SJCRH30 (cell line): ENCODE data around the gene RIOK2. TPM values are rescaled to one million over a fixed set of nuclear protein-coding genes. Genes with fewer than 3 reads are reported as not detected.
"Not testable (repeated sequence)": the region's sequence is repeated elsewhere in the genome, so short reads cannot be mapped to it uniquely, and the experiment has no call there.

Source experiments
- DNase-seq, 2 experiments: peaks; one replicate each; pipeline ENCODE4 v3.0.0-alpha.2; 2015 to 2020
- H3K27ac ChIP-seq: fragments of 250-450 bp; sonication (Bioruptor Pico); 2 replicates; pipeline ENCODE4 v1.5.1; 2020; ENCODE audit warnings: mild to moderate bottlenecking, moderate library complexity
- H3K27me3 ChIP-seq: fragments of 250-450 bp; sonication (Bioruptor Pico); 2 replicates; pipeline ENCODE4 v1.5.1; 2020; ENCODE audit warnings: mild to moderate bottlenecking, moderate library complexity
- H3K36me3 ChIP-seq: fragments of 250-450 bp; sonication (Bioruptor Pico); 2 replicates; pipeline ENCODE4 v1.5.1; 2020; ENCODE audit warnings: mild to moderate bottlenecking, moderate library complexity
- H3K4me1 ChIP-seq: fragments of 250-450 bp; sonication (Bioruptor Pico); 2 replicates; pipeline ENCODE4 v1.5.1; 2020; ENCODE audit warnings: mild to moderate bottlenecking, moderate library complexity
- H3K4me3 ChIP-seq: fragments of 250-450 bp; sonication (Bioruptor Pico); 2 replicates; pipeline ENCODE4 v1.5.1; 2020; ENCODE audit warnings: mild to moderate bottlenecking, moderate library complexity
- H3K9me3 ChIP-seq: fragments of 250-450 bp; sonication (Bioruptor Pico); replicated peaks from 2 replicates; pipeline ENCODE4 v1.5.1; 2020; ENCODE audit warnings: mild to moderate bottlenecking, moderate library complexity
- total RNA-seq: library from RNA; depleted of rRNA; stranded (reverse); fragments of >200 nt; shearing (Covaris generic); gene quantifications from 2 replicates; pipeline ENCODE4 v1.2.3, GENCODE V29; 2014

Gene RIOK2
- total RNA-seq, 1 experiment from 2014 or later = 53.5 TPM

- not testable (repeated sequence) for DNase-seq, H3K27me3 ChIP-seq, H3K9me3 ChIP-seq, H3K4me1 ChIP-seq, H3K36me3 ChIP-seq, H3K27ac ChIP-seq, H3K4me3 ChIP-seq
These were observed 6.5 kb upstream of the RIOK2 start for GRCh38 chr5:97189523-97189922.

GRCh38 chr5:97183930-97184213, 825 bp upstream of the RIOK2 start:
- Histone ChIP-seq H3K36me3 (peaks cover 11% of the 10 kb centered on the region), H3K4me3 (peak overlapping the region; percentile 71), H3K9me3 (no peaks in the 10 kb centered on the region), H3K4me1 (no peaks in the 10 kb centered on the region), H3K27ac (peak overlapping the region; percentile 96), H3K27me3 (no peaks in the 10 kb centered on the region)
- no peak for DNase-seq

GRCh38 chr5:97182571-97183099, 412 bp downstream of the RIOK2 start:
- no peaks in the 10 kb centered on the region for H3K4me1 ChIP-seq
- peak overlapping the region; percentile 71 for H3K4me3 ChIP-seq
- DNase-seq = no peak
- H3K27me3 ChIP-seq = no peaks in the 10 kb centered on the region
- H3K9me3 ChIP-seq = no peaks in the 10 kb centered on the region
- peaks cover 17% of the 10 kb centered on the region for H3K36me3 ChIP-seq
- H3K27ac ChIP-seq = peak overlapping the region; percentile 96

GRCh38 chr5:97181856-97182545, 1.0 kb downstream of the RIOK2 start:
- Histone ChIP-seq H3K9me3 (no peaks in the 10 kb centered on the region), H3K27ac (no peak overlapping the region; the same call in 1 of the 2 replicates), H3K36me3 (peaks cover 24% of the 10 kb centered on the region), H3K4me1 (no peaks in the 10 kb centered on the region), H3K27me3 (no peaks in the 10 kb centered on the region), H3K4me3 (peak overlapping the region; percentile 71)
- peak in 1 of 2 experiments; percentile 13 for DNase-seq

DNA sequence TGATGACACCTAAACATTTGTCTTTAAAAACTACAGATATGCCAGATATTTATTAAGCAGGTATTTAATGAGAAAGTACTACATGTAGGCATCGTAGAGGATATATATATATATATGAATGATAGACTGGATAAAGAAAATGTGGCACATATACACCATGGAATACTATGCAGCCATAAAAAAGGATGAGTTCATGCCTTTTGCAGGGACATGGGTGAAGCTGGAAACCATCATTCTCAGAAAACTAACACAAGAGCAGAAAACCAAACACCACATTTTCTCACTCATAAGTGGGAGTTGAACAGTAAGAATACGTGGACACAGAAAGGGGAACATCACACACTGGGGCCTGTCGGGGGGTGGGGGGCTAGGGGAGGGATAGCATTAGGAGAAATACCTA, 3.6 kb downstream of the RIOK2 start:
- DNase-seq, H3K4me3 ChIP-seq, H3K27me3 ChIP-seq, H3K27ac ChIP-seq, H3K9me3 ChIP-seq, H3K4me1 ChIP-seq: not testable (repeated sequence)
- peaks cover 47% of the 10 kb centered on the region for H3K36me3 ChIP-seq

- Histone ChIP-seq H3K4me3 (no peak overlapping the region), H3K4me1 (no peaks in the 10 kb centered on the region), H3K36me3 (peaks cover 92% of the 10 kb centered on the region), H3K9me3 (no peaks in the 10 kb centered on the region), H3K27ac (no peak overlapping the region), H3K27me3 (no peaks in the 10 kb centered on the region)
- no peak for DNase-seq
These were observed 10.8 kb downstream of the RIOK2 start for GRCh38 chr5:97172227-97172626.

DNA sequence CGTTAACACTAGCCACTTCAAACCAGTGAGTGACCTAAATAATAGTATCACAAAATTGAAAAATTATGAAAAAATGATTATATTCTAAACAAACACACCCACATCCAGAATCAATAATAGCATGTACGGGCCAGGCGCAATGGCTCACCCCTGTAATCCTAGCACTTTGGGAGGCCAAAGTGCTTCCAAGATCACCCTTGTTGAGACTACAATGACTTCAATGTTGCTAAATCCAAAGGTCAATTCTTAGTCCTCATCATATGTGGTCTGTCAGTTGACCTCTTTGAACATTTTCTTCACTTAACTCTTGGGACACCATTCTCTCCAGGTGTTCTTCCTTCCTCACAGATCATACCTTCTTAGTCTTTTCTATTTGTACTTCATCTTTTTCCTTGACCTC, 11.3 kb downstream of the RIOK2 start:
- Histone ChIP-seq H3K27me3 (no peaks in the 10 kb centered on the region), H3K9me3 (no peaks in the 10 kb centered on the region), H3K4me3 (no peak overlapping the region), H3K36me3 (peaks cover 92% of the 10 kb centered on the region), H3K4me1 (no peaks in the 10 kb centered on the region), H3K27ac (no peak overlapping the region)
- no peak for DNase-seq

DNA sequence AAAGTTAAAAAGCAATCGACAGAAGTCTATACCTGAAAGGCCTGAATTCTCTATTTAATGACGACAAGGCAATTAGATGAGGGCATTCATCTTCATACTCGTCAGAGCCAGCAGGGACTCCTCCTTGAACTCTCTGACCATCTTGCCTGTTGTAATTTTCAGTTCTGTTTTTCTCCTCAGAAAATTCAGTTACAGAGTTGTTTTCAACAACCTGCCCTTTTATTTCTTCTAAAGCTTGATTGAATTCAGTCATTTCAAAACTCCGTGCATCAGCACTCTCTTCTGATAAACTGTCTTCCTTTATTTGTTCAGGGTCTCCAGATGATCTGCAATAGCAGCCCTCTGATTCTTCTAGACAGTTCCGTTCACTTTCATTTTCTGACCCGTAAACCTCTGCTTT, 15.6 kb downstream of the RIOK2 start:
- no peak overlapping the region for H3K27ac ChIP-seq
- H3K4me3 ChIP-seq = no peak overlapping the region
- H3K36me3 ChIP-seq = peaks cover 78% of the 10 kb centered on the region
- no peak for DNase-seq
- no peaks in the 10 kb centered on the region for H3K9me3 ChIP-seq
- H3K27me3 ChIP-seq = no peaks in the 10 kb centered on the region
- H3K4me1 ChIP-seq = no peaks in the 10 kb centered on the region

DNA sequence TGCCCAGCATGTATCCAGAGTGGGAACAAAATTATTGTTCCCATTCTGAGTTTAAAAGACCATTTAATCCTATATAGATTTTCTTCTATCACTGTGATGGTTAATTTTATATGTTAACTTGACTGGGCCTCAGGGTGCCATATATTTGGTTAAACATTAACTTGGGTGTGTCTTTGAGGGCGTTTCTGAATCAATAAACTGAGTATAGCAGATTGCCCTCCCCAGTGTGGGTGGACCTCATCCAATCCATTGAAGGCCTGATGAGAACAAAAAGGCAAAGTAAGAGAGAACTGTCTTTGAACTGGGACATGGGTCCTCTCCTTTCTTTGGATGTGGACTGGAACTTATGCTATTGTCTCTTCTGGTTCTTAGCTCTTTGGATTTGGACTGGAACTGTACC, 17.3 kb downstream of the RIOK2 start:
- no peak overlapping the region for H3K4me3 ChIP-seq
- H3K36me3 ChIP-seq = peaks cover 74% of the 10 kb centered on the region
- DNase-seq = no peak
- H3K27ac ChIP-seq = no peak overlapping the region
- no peaks in the 10 kb centered on the region for H3K4me1 ChIP-seq
- H3K27me3 ChIP-seq = no peaks in the 10 kb centered on the region
- no peaks in the 10 kb centered on the region for H3K9me3 ChIP-seq

DNA sequence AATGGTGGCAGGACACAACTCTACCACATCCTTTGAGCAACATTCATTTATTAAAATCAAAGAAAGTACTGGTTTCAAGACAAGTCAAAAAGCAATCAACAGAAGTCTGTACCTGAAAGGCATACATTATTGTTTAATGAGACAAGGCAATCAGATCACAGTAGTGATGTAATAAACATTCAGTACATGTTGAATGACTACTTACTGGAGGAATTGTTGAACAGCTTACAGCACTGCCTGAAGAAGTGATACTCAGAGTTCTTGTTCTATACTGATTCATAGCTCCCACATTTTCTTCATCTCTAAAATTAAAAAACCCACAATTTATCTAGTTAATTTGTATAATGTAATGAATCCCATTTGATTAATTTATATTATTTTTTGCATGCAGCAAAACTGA, 18.2 kb downstream of the RIOK2 start:
- no peaks in the 10 kb centered on the region for H3K9me3 ChIP-seq
- peaks cover 67% of the 10 kb centered on the region for H3K36me3 ChIP-seq
- H3K27me3 ChIP-seq = no peaks in the 10 kb centered on the region
- H3K4me3 ChIP-seq = no peak overlapping the region
- no peak overlapping the region for H3K27ac ChIP-seq
- no peaks in the 10 kb centered on the region for H3K4me1 ChIP-seq
- DNase-seq = no peak

- H3K4me1 ChIP-seq = no peaks in the 10 kb centered on the region
- no peak overlapping the region for H3K27ac ChIP-seq
- H3K4me3 ChIP-seq = no peak overlapping the region
- no peak for DNase-seq
- H3K9me3 ChIP-seq = no peaks in the 10 kb centered on the region
- H3K36me3 ChIP-seq = peaks cover 57% of the 10 kb centered on the region
- no peaks in the 10 kb centered on the region for H3K27me3 ChIP-seq
These were observed 19.2 kb downstream of the RIOK2 start for GRCh38 chr5:97163790-97164285.

- DNase-seq = peak in 1 of 2 experiments; percentile 47
- Histone ChIP-seq H3K27ac (no peak overlapping the region), H3K4me1 (no peaks in the 10 kb centered on the region), H3K9me3 (no peaks in the 10 kb centered on the region), H3K27me3 (no peaks in the 10 kb centered on the region), H3K36me3 (peaks cover 52% of the 10 kb centered on the region), H3K4me3 (no peak overlapping the region)
These were observed 19.7 kb downstream of the RIOK2 start for GRCh38 chr5:97163360-97163764.

DNA sequence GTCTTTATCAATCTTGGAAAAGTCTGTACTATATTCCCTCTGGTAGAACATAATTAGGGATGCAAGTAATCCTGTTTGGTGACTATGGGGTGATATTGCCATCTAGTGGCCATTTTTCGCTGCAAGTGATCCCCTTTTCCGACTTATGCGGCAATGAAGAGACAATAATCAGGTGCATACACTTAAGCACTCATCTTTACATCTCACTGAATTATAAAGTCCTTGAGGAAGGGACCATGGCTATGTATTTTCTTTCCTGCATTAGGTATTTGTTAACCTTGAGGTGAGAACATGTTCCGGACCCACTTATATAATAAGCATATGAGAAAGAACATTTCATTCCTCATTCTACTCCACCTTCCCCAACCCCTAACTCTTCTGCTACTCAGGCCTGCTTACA, 21.0 kb downstream of the RIOK2 start:
- no peak overlapping the region for H3K27ac ChIP-seq
- H3K36me3 ChIP-seq = peaks cover 39% of the 10 kb centered on the region
- peaks cover 8% of the 10 kb centered on the region; the same call in 1 of the 2 replicates for H3K9me3 ChIP-seq
- no peaks in the 10 kb centered on the region for H3K27me3 ChIP-seq
- DNase-seq = peak; percentile 55 to 86
- H3K4me1 ChIP-seq = no peaks in the 10 kb centered on the region
- H3K4me3 ChIP-seq = no peak overlapping the region

GRCh38 chr5:97157689-97158088, 25.4 kb downstream of the RIOK2 start:
- no peak overlapping the region for H3K4me3 ChIP-seq
- H3K4me1 ChIP-seq = no peaks in the 10 kb centered on the region
- no peaks in the 10 kb centered on the region for H3K27me3 ChIP-seq
- peaks cover 16% of the 10 kb centered on the region for H3K36me3 ChIP-seq
- DNase-seq = no peak
- no peak overlapping the region for H3K27ac ChIP-seq
- H3K9me3 ChIP-seq = peaks cover 12% of the 10 kb centered on the region; the same call in 1 of the 2 replicates

- no peak for DNase-seq
- Histone ChIP-seq H3K4me3 (no peak overlapping the region), H3K27me3 (no peaks in the 10 kb centered on the region), H3K27ac (no peak overlapping the region), H3K4me1 (no peaks in the 10 kb centered on the region), H3K36me3 (no peaks in the 10 kb centered on the region), H3K9me3 (no peaks in the 10 kb centered on the region)
These were observed 31.7 kb downstream of the RIOK2 start for GRCh38 chr5:97151370-97151769.

DNA sequence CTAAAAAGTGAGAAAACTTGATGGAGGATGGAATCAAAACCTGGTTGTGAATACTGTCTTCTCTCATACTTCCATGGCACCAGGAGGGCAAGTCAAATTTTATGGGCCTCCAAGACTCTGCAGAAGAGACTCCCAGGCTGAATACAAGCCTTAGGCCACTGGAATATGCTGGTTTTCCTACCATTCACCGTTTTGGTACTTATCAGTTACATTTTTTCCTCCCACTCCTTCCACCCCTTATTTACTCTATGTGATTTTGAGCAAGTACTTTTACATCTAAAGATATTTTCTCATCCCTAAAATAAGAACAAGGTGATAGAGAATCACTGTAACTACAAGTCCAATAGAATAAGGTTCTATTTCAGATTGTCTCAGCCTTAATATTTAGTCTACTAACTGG, 32.6 kb downstream of the RIOK2 start:
- no peaks in the 10 kb centered on the region for H3K4me1 ChIP-seq
- DNase-seq = no peak
- H3K9me3 ChIP-seq = no peaks in the 10 kb centered on the region
- H3K4me3 ChIP-seq = no peak overlapping the region
- no peaks in the 10 kb centered on the region for H3K27me3 ChIP-seq
- no peaks in the 10 kb centered on the region for H3K36me3 ChIP-seq
- no peak overlapping the region for H3K27ac ChIP-seq
